Naive thymus-derived CD4-positive, alpha-beta T cell (primary cell): ENCODE results near the gene SLCO4C1. TPM values are rescaled to one million over a fixed set of nuclear protein-coding genes. Genes with fewer than 3 reads are reported as not detected.

ENCODE experiments used
- ATAC-seq: fragments of 150-1000 bp; cut with Tn5 transposase; 2 replicates; pipeline ENCODE4 v1.10.0; 2021; ENCODE audit warnings: mild to moderate bottlenecking, moderate library complexity
- CTCF ChIA-PET: fragments of 350-600 bp; sonication (Branson Sonifier 250); formaldehyde crosslinking; loops from one replicate; lab custom pipeline; 2021; ENCODE audit warnings: antibody characterized with exemption; lab: Charles Lee
- POLR2A ChIA-PET: fragments of 350-600 bp; sonication (Branson Sonifier 250); formaldehyde crosslinking; loops from one replicate; lab custom pipeline; 2021; ENCODE audit warnings: antibody characterized with exemption, inconsistent platforms; lab: Charles Lee
- DNase-seq, 9 donors: peaks; one replicate each; pipeline versions ENCODE4 v3.0.0 to v3.0.0-alpha.2; 2020 to 2022; ENCODE audit warnings: mixed read lengths in 1 of 9
- H3K27ac ChIP-seq: one replicate; pipeline ENCODE4 v1.7.0; 2013; ENCODE audit warnings: mild to moderate bottlenecking, low read depth, low read length, moderate library complexity
- H3K27me3 ChIP-seq, 2 donors: one replicate each; pipeline ENCODE4 v1.7.0; 2013; ENCODE audit warnings: low read length in 2 of 2, mild to moderate bottlenecking in 2 of 2, moderate library complexity in 2 of 2; ENCODE audit not compliant: control insufficient read depth in 2 of 2, insufficient read depth in 2 of 2
- H3K36me3 ChIP-seq, 3 experiments: 1 replicate in 2 of 3; 2 replicates in 1 of 3; pipeline ENCODE4 v1.7.0; 2013; ENCODE audit warnings: low read length in 3 of 3, mild to moderate bottlenecking in 3 of 3, moderate library complexity in 1 of 3; ENCODE audit not compliant: insufficient read depth in 3 of 3, control insufficient read depth in 2 of 3
- H3K4me1 ChIP-seq, 2 donors: one replicate each; pipeline ENCODE4 v1.7.0; 2013; ENCODE audit warnings: low read length in 2 of 2, mild to moderate bottlenecking in 2 of 2, moderate library complexity in 1 of 2; ENCODE audit not compliant: control insufficient read depth in 2 of 2, insufficient read depth in 2 of 2
- H3K4me3 ChIP-seq: 2 replicates; pipeline ENCODE4 v1.7.0; 2013; ENCODE audit warnings: mild to moderate bottlenecking, low read length
- H3K9me3 ChIP-seq, 3 experiments: 1 replicate in 2 of 3; 2 replicates in 1 of 3; pipeline ENCODE4 v1.7.0; 2013; ENCODE audit warnings: low read length in 3 of 3; ENCODE audit not compliant: control insufficient read depth in 2 of 3
- H3K27ac Mint-ChIP-seq, 9 donors: one replicate each; pipeline ENCODE4 v1.8.0; 2020 to 2022; ENCODE audit warnings: mixed read lengths in 9 of 9, mild to moderate bottlenecking in 8 of 9, moderate library complexity in 5 of 9, inconsistent platforms in 2 of 9
- H3K27me3 Mint-ChIP-seq, 5 donors: one replicate each; pipeline ENCODE4 v1.8.0; 2021 to 2022; ENCODE audit warnings: mixed read lengths in 5 of 5, mild to moderate bottlenecking in 1 of 5
- H3K36me3 Mint-ChIP-seq, 5 donors: one replicate each; pipeline ENCODE4 v1.8.0; 2020 to 2022; ENCODE audit warnings: mixed read lengths in 5 of 5, mild to moderate bottlenecking in 3 of 5, inconsistent platforms in 1 of 5
- H3K4me1 Mint-ChIP-seq, 7 donors: one replicate each; pipeline ENCODE4 v1.8.0; 2020 to 2022; ENCODE audit warnings: mixed read lengths in 7 of 7, mild to moderate bottlenecking in 3 of 7, inconsistent platforms in 1 of 7
- H3K4me3 Mint-ChIP-seq, 10 donors: one replicate each; pipeline ENCODE4 v1.8.0; 2020 to 2022; ENCODE audit warnings: mild to moderate bottlenecking in 10 of 10, mixed read lengths in 10 of 10, moderate library complexity in 6 of 10, inconsistent platforms in 2 of 10
- H3K9me3 Mint-ChIP-seq, 11 donors: one replicate each; pipeline ENCODE4 v1.8.0; 2020 to 2022; ENCODE audit warnings: mixed read lengths in 11 of 11, mild to moderate bottlenecking in 4 of 11, inconsistent platforms in 1 of 11, moderate library complexity in 1 of 11
- intact Hi-C, 2 donors: fragments of 100-400 bp; cut with micrococcal nuclease; formaldehyde crosslinking; loops; one replicate each; pipeline ENCODE4 v1.15.1; 2023
- polyA plus RNA-seq, 2 donors: library from polyadenylated mRNA; unstranded; fragments of 300-500 nt; fragmentation: Illumina TruSeq; gene quantifications; one replicate each; pipeline ENCODE4 v1.2.3, GENCODE V29; 2021
- total RNA-seq, 6 experiments: library from RNA in 5 of 6; stranded (reverse) in 5 of 6; gene quantifications; 1 replicate in 5 of 6; 2 replicates in 1 of 6; pipeline ENCODE4 v1.2.3 and lab custom pipeline; 2021 to 2026

SLCO4C1 gene
- total and polyA plus RNA-seq, 7 experiments from 2014 or later = 0.05 to 3.7 (median 0.33) TPM; not detected in 1

DNA sequence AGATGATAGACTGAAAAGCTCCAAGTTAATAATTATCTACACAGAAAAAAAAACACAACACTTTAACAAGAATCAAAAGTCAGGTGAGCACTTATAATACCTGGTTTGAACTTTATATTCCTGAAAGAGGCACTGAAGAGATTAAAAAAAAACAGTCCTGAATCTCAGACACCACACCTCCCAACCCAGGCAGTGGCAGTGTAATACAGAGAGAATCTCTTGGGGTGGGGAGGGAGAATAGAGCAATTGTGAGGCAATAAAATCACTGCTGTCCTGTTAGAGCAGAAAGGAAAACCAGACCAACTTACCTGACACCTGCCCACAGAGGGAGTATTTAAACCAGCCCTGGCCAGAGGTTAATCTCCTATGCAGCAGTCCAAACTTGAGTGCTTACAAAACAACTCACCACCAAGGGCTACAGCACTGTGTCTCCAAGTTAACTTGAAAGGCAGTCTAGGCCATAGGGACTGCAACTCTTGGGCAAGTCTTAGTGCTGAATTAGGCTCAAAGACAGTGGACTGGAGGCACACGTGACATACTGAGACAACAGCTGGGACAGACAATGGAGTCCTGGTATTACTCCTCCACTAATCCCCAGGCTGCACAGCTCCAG, 54.2 kb downstream of the SLCO4C1 start:
- Histone ChIP-seq H3K27ac (no peak overlapping the region), H3K4me3 (no peak overlapping the region), H3K9me3 (no peaks in the 10 kb centered on the region), H3K27me3 (no peaks in the 10 kb centered on the region), H3K4me1 (no peaks in the 10 kb centered on the region), H3K36me3 (no peaks in the 10 kb centered on the region)
- ChIA-PET CTCF (no interaction called here), POLR2A (no interaction called here)
- ATAC-seq = peak; percentile 14
- intact Hi-C loops = no loop called here
- no peaks in the 10 kb centered on the region for H3K4me1 Mint-ChIP-seq
- DNase-seq = no peak
- no peak overlapping the region for H3K27ac Mint-ChIP-seq
- H3K27me3 Mint-ChIP-seq = no peaks in the 10 kb centered on the region
- no peak overlapping the region for H3K4me3 Mint-ChIP-seq
- H3K36me3 Mint-ChIP-seq = no peaks in the 10 kb centered on the region
- peaks cover 0 to 13% (median 0%) of the 10 kb centered on the region in 11 donors for H3K9me3 Mint-ChIP-seq

DNA sequence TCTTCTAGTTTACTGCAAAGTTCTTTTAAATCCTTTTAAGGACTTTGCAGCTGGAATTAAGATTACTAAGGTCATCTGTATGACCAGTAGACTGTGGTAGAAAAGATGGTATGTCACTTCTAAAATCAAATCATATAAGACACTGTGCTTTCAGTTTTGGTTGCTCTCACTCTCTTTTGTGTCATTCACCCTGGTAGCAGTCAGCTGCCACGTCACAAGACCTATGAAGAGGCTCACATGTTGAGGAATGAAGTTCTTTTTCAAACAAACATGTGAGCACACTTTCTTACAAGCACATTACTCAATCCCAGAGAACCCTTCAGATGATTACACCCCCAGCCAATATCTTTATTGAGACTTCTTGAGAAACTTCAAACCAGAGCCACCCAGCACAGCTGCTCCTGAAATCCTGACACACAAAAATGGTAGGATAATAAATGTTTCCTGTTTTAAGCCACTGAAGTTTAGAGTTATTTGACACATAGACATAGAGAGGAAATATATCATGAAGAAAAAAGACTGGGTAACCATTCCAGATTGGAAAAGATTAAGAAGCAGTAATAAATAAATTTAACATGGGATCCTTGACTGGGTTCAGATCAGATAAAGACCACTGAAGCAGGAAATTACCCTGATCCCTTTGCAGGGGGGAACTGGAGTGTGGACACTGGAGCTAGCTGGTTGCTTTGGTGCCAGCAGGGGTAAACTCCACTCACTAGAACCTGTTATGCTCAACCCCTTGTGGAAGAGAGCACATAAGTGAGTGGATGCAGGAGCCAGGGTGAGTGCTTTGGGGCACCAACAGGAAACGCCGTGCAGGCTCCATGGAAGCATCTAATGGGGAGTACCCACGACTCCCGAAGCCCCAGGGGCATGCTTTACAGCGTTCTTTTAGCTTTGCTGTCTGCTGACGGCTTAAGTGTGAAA, 64.1 kb downstream of the SLCO4C1 start:
- no peak overlapping the region for H3K4me3 Mint-ChIP-seq
- H3K27me3 Mint-ChIP-seq = peaks cover 0 to 10% (median 0%) of the 10 kb centered on the region in 5 donors
- no peak overlapping the region for H3K27ac Mint-ChIP-seq
- no peaks in the 10 kb centered on the region for H3K9me3 ChIP-seq
- ATAC-seq = peak; percentile 26
- DNase-seq = peak in 1 of 9 donors; percentile 8
- no peaks in the 10 kb centered on the region for H3K36me3 ChIP-seq
- POLR2A ChIA-PET = no interaction called here
- CTCF ChIA-PET = interaction anchor here (0.7 kb wide), 1 partner anchor 383 kb away, joined by 3 read pairs; no protein-coding TSS in a partner anchor
- no peaks in the 10 kb centered on the region for H3K27me3 ChIP-seq
- H3K36me3 Mint-ChIP-seq = peaks cover 0 to 2% (median 0%) of the 10 kb centered on the region in 5 donors
- no peaks in the 10 kb centered on the region for H3K9me3 Mint-ChIP-seq
- no peak overlapping the region for H3K4me3 ChIP-seq
- intact Hi-C loops = no loop called here
- no peak overlapping the region for H3K27ac ChIP-seq
- H3K4me1 ChIP-seq = no peaks in the 10 kb centered on the region
- H3K4me1 Mint-ChIP-seq = peaks cover 6 to 20% (median 11%) of the 10 kb centered on the region in 7 donors

DNA sequence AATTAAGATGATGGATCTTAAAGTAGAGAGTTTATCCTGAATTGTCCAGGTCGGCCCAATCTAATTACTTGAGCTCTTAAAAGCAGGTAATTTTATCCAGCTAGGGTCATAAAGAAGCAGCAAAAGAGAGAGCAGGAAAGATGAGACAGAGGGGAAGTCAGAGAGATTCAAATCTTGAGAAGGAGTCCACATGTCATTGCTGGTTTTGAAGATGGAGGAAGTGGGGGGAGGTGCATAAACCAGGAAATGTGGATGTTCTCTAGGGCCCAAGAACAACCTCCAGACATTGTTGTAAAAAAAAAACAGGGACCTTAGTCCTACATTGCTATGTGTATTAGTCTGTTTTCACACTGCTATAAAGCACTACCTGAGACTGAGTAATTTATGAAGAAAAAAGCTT, 66.4 kb downstream of the SLCO4C1 start:
- H3K27ac ChIP-seq = no peak overlapping the region
- no peaks in the 10 kb centered on the region for H3K9me3 ChIP-seq
- H3K4me1 Mint-ChIP-seq = peaks cover 6 to 20% (median 11%) of the 10 kb centered on the region in 7 donors
- ATAC-seq (peak; percentile 41), DNase-seq (peak in 1 of 9 donors; percentile 6)
- CTCF ChIA-PET = no interaction called here
- no peaks in the 10 kb centered on the region for H3K9me3 Mint-ChIP-seq
- no peak overlapping the region for H3K4me3 ChIP-seq
- POLR2A ChIA-PET = no interaction called here
- peaks cover 0 to 10% (median 2%) of the 10 kb centered on the region in 5 donors for H3K27me3 Mint-ChIP-seq
- peak overlapping the region in 1 of 10 donors; percentile 32 for H3K4me3 Mint-ChIP-seq
- no peaks in the 10 kb centered on the region for H3K36me3 ChIP-seq
- H3K27ac Mint-ChIP-seq = peak overlapping the region in 3 of 9 donors; percentile 21 to 68 (median 38)
- intact Hi-C loops = no loop called here
- H3K36me3 Mint-ChIP-seq = peaks cover 0 to 2% (median 0%) of the 10 kb centered on the region in 5 donors
- no peaks in the 10 kb centered on the region for H3K4me1 ChIP-seq
- no peaks in the 10 kb centered on the region for H3K27me3 ChIP-seq

DNA sequence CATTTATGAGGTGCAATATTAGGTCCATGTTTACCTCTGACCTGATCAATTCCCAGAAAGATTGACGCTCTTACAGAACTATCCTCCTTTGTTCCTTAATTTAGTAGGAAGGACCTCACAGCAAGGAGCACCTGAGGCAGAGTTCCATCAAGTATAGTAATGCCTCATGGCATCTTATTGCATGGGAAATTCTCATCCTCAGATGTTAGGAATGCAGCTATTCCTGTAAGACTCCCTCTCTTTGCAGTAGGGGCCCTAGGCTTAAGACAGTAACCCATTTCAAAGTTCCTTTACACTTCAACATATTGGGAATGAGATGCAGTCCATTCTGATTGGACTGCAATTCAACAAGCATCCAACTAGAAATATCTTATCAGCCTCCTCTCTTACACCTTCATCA, 69.8 kb downstream of the SLCO4C1 start:
- Histone ChIP-seq H3K36me3 (no peaks in the 10 kb centered on the region), H3K4me1 (no peaks in the 10 kb centered on the region), H3K9me3 (no peaks in the 10 kb centered on the region), H3K27me3 (peaks cover 0 to 5% of the 10 kb centered on the region in 2 donors), H3K4me3 (no peak overlapping the region), H3K27ac (no peak overlapping the region)
- no peaks in the 10 kb centered on the region for H3K9me3 Mint-ChIP-seq
- CTCF ChIA-PET = no interaction called here
- POLR2A ChIA-PET = no interaction called here
- ATAC-seq = no peak
- H3K36me3 Mint-ChIP-seq = peaks cover 0 to 2% (median 0%) of the 10 kb centered on the region in 5 donors
- intact Hi-C loops = no loop called here
- H3K4me3 Mint-ChIP-seq = no peak overlapping the region
- DNase-seq = no peak
- peaks cover 6 to 14% (median 11%) of the 10 kb centered on the region in 7 donors for H3K4me1 Mint-ChIP-seq
- H3K27me3 Mint-ChIP-seq = peaks cover 0 to 7% (median 0%) of the 10 kb centered on the region in 5 donors
- H3K27ac Mint-ChIP-seq = no peak overlapping the region

DNA sequence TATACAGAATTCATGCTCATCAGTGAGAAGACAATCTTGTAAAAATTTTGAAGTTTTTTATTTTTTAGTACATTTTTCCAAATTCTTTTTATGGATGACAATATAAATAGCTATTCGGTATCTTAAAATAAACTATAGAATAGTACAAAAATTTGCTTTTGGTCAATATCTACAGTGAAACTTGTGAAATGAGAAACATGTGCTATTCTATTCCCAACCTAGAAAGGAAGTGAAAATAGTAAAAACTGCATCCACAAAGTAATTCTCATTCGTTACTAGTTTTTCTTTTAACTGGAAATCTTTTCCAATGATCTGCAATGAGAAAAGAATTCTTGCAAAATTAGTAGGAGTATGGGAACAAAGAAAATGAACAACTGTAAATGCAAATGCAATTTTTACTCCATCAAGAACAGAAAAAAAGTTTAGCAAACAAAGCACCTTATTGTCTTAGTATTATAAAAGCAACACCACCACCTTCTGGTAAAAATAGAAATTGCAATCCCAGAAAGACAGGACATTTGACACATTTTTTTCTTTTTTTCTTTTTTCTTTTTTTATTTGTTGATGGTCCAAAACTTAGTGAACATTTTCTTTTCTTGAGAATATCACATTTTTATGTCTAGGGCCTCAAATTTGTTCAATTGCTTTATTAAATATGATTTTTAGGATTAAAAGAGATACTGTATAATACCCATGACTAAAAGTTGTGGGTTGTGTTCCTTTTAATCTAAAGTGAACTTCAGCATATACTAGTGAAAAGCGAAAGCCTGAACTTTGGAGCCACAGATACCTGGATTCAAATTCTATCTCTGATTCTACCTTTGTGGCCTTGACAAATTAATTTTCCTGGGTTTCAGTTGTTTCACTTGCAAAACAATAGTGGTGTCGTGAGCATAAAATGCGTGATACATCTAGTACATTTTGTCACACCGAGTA, 72.3 kb downstream of the SLCO4C1 start:
- intact Hi-C loops = loop anchor here (1.0 to 5.0 kb wide), 2 partner anchors 282 to 913 kb away; no protein-coding TSS in a partner anchor
- H3K9me3 Mint-ChIP-seq = peaks cover 0 to 1% (median 0%) of the 10 kb centered on the region in 11 donors
- DNase-seq (peak in 5 of 9 donors; percentile 10 to 55 (median 37)), ATAC-seq (no peak)
- Histone ChIP-seq H3K27me3 (peaks cover 0 to 5% of the 10 kb centered on the region in 2 donors), H3K27ac (no peak overlapping the region), H3K4me1 (no peaks in the 10 kb centered on the region), H3K4me3 (no peak overlapping the region), H3K36me3 (no peaks in the 10 kb centered on the region), H3K9me3 (no peaks in the 10 kb centered on the region)
- no peak overlapping the region for H3K27ac Mint-ChIP-seq
- H3K36me3 Mint-ChIP-seq = no peaks in the 10 kb centered on the region
- H3K4me3 Mint-ChIP-seq = no peak overlapping the region
- H3K4me1 Mint-ChIP-seq = no peaks in the 10 kb centered on the region
- ChIA-PET CTCF (no interaction called here), POLR2A (no interaction called here)
- peaks cover 0 to 8% (median 2%) of the 10 kb centered on the region in 5 donors for H3K27me3 Mint-ChIP-seq

DNA sequence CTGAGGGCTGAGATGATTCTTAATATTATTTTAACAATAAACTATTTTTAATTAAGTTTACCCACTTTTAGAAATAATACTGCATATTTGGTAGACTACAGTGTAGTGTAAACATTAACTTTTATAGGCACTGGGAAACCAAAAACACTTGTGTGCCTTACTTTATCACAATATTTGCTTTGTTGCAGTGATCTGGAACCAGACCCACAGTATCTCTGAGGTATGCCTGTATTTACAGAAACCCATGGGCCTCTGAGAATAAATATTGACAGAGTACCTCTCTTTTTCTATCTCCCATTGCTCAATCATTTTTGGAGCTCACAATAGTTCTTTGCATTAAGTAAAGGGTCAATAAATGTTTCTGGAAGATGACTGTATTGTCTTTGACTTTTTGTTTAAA, 73.3 kb downstream of the SLCO4C1 start:
- H3K27me3 Mint-ChIP-seq = peaks cover 0 to 8% (median 2%) of the 10 kb centered on the region in 5 donors
- Histone ChIP-seq H3K4me1 (no peaks in the 10 kb centered on the region), H3K36me3 (no peaks in the 10 kb centered on the region), H3K27ac (no peak overlapping the region), H3K27me3 (peaks cover 0 to 5% of the 10 kb centered on the region in 2 donors), H3K9me3 (no peaks in the 10 kb centered on the region), H3K4me3 (no peak overlapping the region)
- no peaks in the 10 kb centered on the region for H3K36me3 Mint-ChIP-seq
- H3K4me3 Mint-ChIP-seq = no peak overlapping the region
- no peaks in the 10 kb centered on the region for H3K4me1 Mint-ChIP-seq
- ATAC-seq (no peak), DNase-seq (no peak)
- intact Hi-C loops = loop anchor here (1.0 to 5.0 kb wide), 2 partner anchors 280 to 915 kb away; no protein-coding TSS in a partner anchor
- CTCF ChIA-PET = no interaction called here
- H3K9me3 Mint-ChIP-seq = peaks cover 0 to 1% (median 0%) of the 10 kb centered on the region in 11 donors
- no peak overlapping the region for H3K27ac Mint-ChIP-seq
- POLR2A ChIA-PET = no interaction called here
